ENCODE measurements around the gene CAPN1. TPM values are rescaled to one million over a fixed set of nuclear protein-coding genes. Genes with fewer than 3 reads are reported as not detected.
"Not testable (repeated sequence)": the region's sequence is repeated elsewhere in the genome, so short reads cannot be mapped to it uniquely, and the experiment has no call there.

CAPN1 gene
- total RNA-seq, 2 experiments from 2014 or later, result 80.3 to 83.2 TPM

GRCh38 chr11:65148657-65149056 lies 33.1 kb upstream of the CAPN1 start:
- intact Hi-C loops (cut with DNase I, micrococcal nuclease), result no loop called here
- Histone ChIP-seq H3K4me3 (ENCODE audit: low read length) (no peak overlapping the region), H3K9me3 (ENCODE audit: control insufficient read depth in 1 of 2, insufficient read depth in 1 of 2, low read length in 2 of 2) (no peaks in the 10 kb centered on the region), H3K27me3 (ENCODE audit: control insufficient read depth in 1 of 2, insufficient read depth in 2 of 2, low read length in 2 of 2) (no peaks in the 10 kb centered on the region), H3K27ac (ENCODE audit: low read depth in 1 of 2, low read length in 2 of 2) (no peak overlapping the region), H3K4me1 (ENCODE audit: insufficient read depth, low read length) (no peaks in the 10 kb centered on the region), H3K36me3 (ENCODE audit: insufficient read depth, low read length) (no peaks in the 10 kb centered on the region)
- ChIA-PET POLR2A (interaction anchor here (2.0 kb wide), 1 partner anchor 14 kb away, joined by 9 read pairs; the partner anchor contains the start of gene SYVN1), CTCF (no interaction called here)
- no peak for TF ChIP-seq CTCF (IDR thresholded peaks at IDR 0.05)
- no peak overlapping the region for H3K27ac Mint-ChIP-seq
- H3K36me3 Mint-ChIP-seq (ENCODE audit: low read depth), result no peaks in the 10 kb centered on the region
- H3K4me1 Mint-ChIP-seq (ENCODE audit: low read depth), result no peaks in the 10 kb centered on the region
- DNase-seq (no peak), ATAC-seq (ENCODE audit: poor library complexity) (no peak)
- no peaks in the 10 kb centered on the region for H3K27me3 Mint-ChIP-seq
- no peaks in the 10 kb centered on the region for H3K9me3 Mint-ChIP-seq
- H3K4me3 Mint-ChIP-seq, result no peak overlapping the region

GRCh38 chr11:65150131-65150508 lies 31.6 kb upstream of the CAPN1 start:
- H3K4me3 Mint-ChIP-seq; CTCF ChIA-PET; H3K36me3 Mint-ChIP-seq (ENCODE audit: low read depth); H3K27me3 ChIP-seq (ENCODE audit: control insufficient read depth in 1 of 2, insufficient read depth in 2 of 2, low read length in 2 of 2); ATAC-seq (ENCODE audit: poor library complexity); H3K27me3 Mint-ChIP-seq; H3K9me3 Mint-ChIP-seq; H3K27ac Mint-ChIP-seq; H3K4me1 ChIP-seq (ENCODE audit: insufficient read depth, low read length); H3K4me3 ChIP-seq (ENCODE audit: low read length); H3K36me3 ChIP-seq (ENCODE audit: insufficient read depth, low read length); POLR2A ChIA-PET; DNase-seq; H3K27ac ChIP-seq (ENCODE audit: low read depth in 1 of 2, low read length in 2 of 2); H3K4me1 Mint-ChIP-seq (ENCODE audit: low read depth); H3K9me3 ChIP-seq (ENCODE audit: control insufficient read depth in 1 of 2, insufficient read depth in 1 of 2, low read length in 2 of 2): not testable (repeated sequence)
- intact Hi-C loops (cut with DNase I, micrococcal nuclease), result loop anchor here in 1 of 2 experiments (5.0 kb wide), 1 partner anchor 147 kb away; no protein-coding TSS in a partner anchor

GRCh38 chr11:65150509-65151299 lies 31.0 kb upstream of the CAPN1 start:
- Histone ChIP-seq H3K4me1 (ENCODE audit: insufficient read depth, low read length) (no peaks in the 10 kb centered on the region), H3K9me3 (ENCODE audit: control insufficient read depth in 1 of 2, insufficient read depth in 1 of 2, low read length in 2 of 2) (no peaks in the 10 kb centered on the region), H3K27ac (ENCODE audit: low read depth in 1 of 2, low read length in 2 of 2) (no peak overlapping the region), H3K4me3 (ENCODE audit: low read length) (no peak overlapping the region), H3K36me3 (ENCODE audit: insufficient read depth, low read length) (no peaks in the 10 kb centered on the region), H3K27me3 (ENCODE audit: control insufficient read depth in 1 of 2, insufficient read depth in 2 of 2, low read length in 2 of 2) (no peaks in the 10 kb centered on the region)
- POLR2A ChIA-PET, result no interaction called here
- no peaks in the 10 kb centered on the region for H3K4me1 Mint-ChIP-seq (ENCODE audit: low read depth)
- no peaks in the 10 kb centered on the region for H3K9me3 Mint-ChIP-seq
- CTCF ChIA-PET, result no interaction called here
- intact Hi-C loops (cut with DNase I, micrococcal nuclease), result loop anchor here in 1 of 2 experiments (5.0 kb wide), 1 partner anchor 147 kb away; no protein-coding TSS in a partner anchor
- no peak overlapping the region for H3K27ac Mint-ChIP-seq
- H3K4me3 Mint-ChIP-seq, result no peak overlapping the region
- ATAC-seq (ENCODE audit: poor library complexity), result no peak
- DNase-seq, result peak in 3 of 14 experiments; percentile 18 to 74 (median 69)
- TF ChIP-seq CTCF (IDR thresholded peaks at IDR 0.05), result no peak
- H3K27me3 Mint-ChIP-seq, result no peaks in the 10 kb centered on the region
- H3K36me3 Mint-ChIP-seq (ENCODE audit: low read depth), result no peaks in the 10 kb centered on the region
